HepG2 (cell line): ENCODE results near the gene MCAM. TPM values are rescaled to one million over a fixed set of nuclear protein-coding genes. Genes with fewer than 3 reads are reported as not detected.
A peak's percentile ranks its signal among the peaks of the same experiment; 100 is the strongest.

Experiments used
- ATAC-seq: fragments of 200-7000 bp; cut with Tn5 transposase; 3 replicates; pipeline ENCODE4 v1.9.1; 2020; ENCODE audit warnings: mild to moderate bottlenecking, moderate library complexity
- BruUV-seq: library from RNA; stranded (reverse); fragments of 400-500 nt; replicated peaks from 2 replicates; lab custom pipeline; 2021; lab: Mats Ljungman, UMichigan
- CTCF ChIA-PET: fragments of 300-600 bp; formaldehyde crosslinking; extraction: SDS; loops from one replicate; lab custom pipeline; 2021; ENCODE audit warnings: low total read pairs, inconsistent platforms, low intra/inter-chr PET ratio; lab: Yijun Ruan, JAX
- POLR2A ChIA-PET: fragments of 350-600 bp; sonication (Branson Sonifier 250); formaldehyde crosslinking; loops from one replicate; lab custom pipeline; 2020; ENCODE audit warnings: antibody characterized with exemption, inconsistent platforms; lab: Yijun Ruan, JAX
- DNase-seq: peaks from one replicate; pipeline ENCODE4 v3.0.0-alpha.2; 2015; ENCODE audit warnings: low spot score
- FAIRE-seq: peaks from 3 replicates; lab custom pipeline; 2011; peaks lifted over from hg19 to GRCh38; lab: Jason Lieb, UNC
- H2AFZ ChIP-seq: one replicate; pipeline ENCODE4 v1.6.1; 2011; ENCODE audit warnings: low read length, inconsistent platforms
- H3K27ac ChIP-seq: fragments of 300-600 bp; 3 replicates; pipeline ENCODE4 v1.8.0; 2011; ENCODE audit warnings: mixed run types, mild to moderate bottlenecking, mixed read lengths, low read length, inconsistent platforms; ENCODE audit not compliant: insufficient read depth; ENCODE audit errors: extremely low read length
- H3K27me3 ChIP-seq, 2 experiments: fragments of 200-600 bp in 1 of 2; 2 replicates in 1 of 2; 3 replicates in 1 of 2; pipeline versions ENCODE4 v1.6.0 to v1.8.0; 2011; ENCODE audit warnings: low read length in 2 of 2, mild to moderate bottlenecking in 2 of 2, moderate library complexity in 2 of 2, inconsistent platforms in 1 of 2; ENCODE audit not compliant: insufficient read depth in 2 of 2, control insufficient read depth in 1 of 2
- H3K36me3 ChIP-seq, 2 experiments: fragments of 200-600 bp in 1 of 2; replicated peaks in 1 of 2; 2 replicates in 1 of 2; 3 replicates in 1 of 2; pipeline versions ENCODE4 v1.5.1 to v1.8.0; 2011; ENCODE audit warnings: low read length in 2 of 2, inconsistent platforms in 1 of 2; ENCODE audit not compliant: insufficient read depth in 2 of 2, control insufficient read depth in 1 of 2
- H3K4me1 ChIP-seq: 2 replicates; pipeline ENCODE4 v1.5.1; 2012; ENCODE audit warnings: low read length, inconsistent platforms; ENCODE audit not compliant: insufficient read depth
- H3K4me2 ChIP-seq: 2 replicates; pipeline ENCODE4 v1.6.0; 2011; ENCODE audit warnings: low read depth, low read length, inconsistent platforms
- H3K4me3 ChIP-seq, 3 experiments: fragments of 200-600 bp in 1 of 3; sonication (generic), shearing (Covaris generic) in 1 of 3; replicated peaks in 1 of 3; 2 replicates each; pipeline ENCODE4 v1.5.1; 2011 to 2016; ENCODE audit warnings: low read length in 3 of 3, inconsistent platforms in 2 of 3, low read depth in 2 of 3, mild to moderate bottlenecking in 2 of 3, control low read depth in 1 of 3, mixed read lengths in 1 of 3; ENCODE audit not compliant: insufficient read depth in 1 of 3
- H3K79me2 ChIP-seq: one replicate; pipeline ENCODE4 v1.6.1; 2011; ENCODE audit warnings: low read length, inconsistent platforms; ENCODE audit not compliant: insufficient read depth
- H3K9ac ChIP-seq: 2 replicates; pipeline ENCODE4 v1.6.0; 2011; ENCODE audit warnings: mild to moderate bottlenecking, low read depth, low read length, inconsistent platforms; ENCODE audit not compliant: insufficient read depth
- H3K9me3 ChIP-seq: 2 replicates; pipeline ENCODE4 v1.5.1; 2012; ENCODE audit warnings: mild to moderate bottlenecking, low read length
- H4K20me1 ChIP-seq: 2 replicates; pipeline ENCODE4 v1.6.0; 2011; ENCODE audit warnings: inconsistent platforms, mild to moderate bottlenecking, low read length, moderate library complexity; ENCODE audit not compliant: insufficient read depth
- HNRNPH1 ChIP-seq: fragments of 200-400 bp; formaldehyde crosslinking; optimal IDR thresholded peaks from 2 replicates; pipeline ENCODE3; 2017; ENCODE audit warnings: mild to moderate bottlenecking, low read depth, low read length
- ISX ChIP-seq: sonication (generic); formaldehyde crosslinking; conservative IDR thresholded peaks from 2 replicates; pipeline ENCODE4 v1.5.0; 2020; ENCODE audit warnings: missing genetic modification reagents
- KLF12 ChIP-seq: sonication (generic); formaldehyde crosslinking; IDR thresholded peaks from 2 replicates; pipeline ENCODE4 v1.4.0; 2020; ENCODE audit warnings: missing genetic modification reagents, borderline replicate concordance
- MXD3 ChIP-seq: IDR thresholded peaks from 2 replicates; pipeline ENCODE4 v1.6.1; 2016; ENCODE audit warnings: mild to moderate bottlenecking, missing biosample characterization, missing genetic modification reagents
- RARA ChIP-seq: IDR thresholded peaks from 2 replicates; pipeline ENCODE4 v1.6.1; 2016; ENCODE audit warnings: missing genetic modification reagents, missing compliant biosample characterization
- SALL1 ChIP-seq: sonication (generic); formaldehyde crosslinking; IDR thresholded peaks from 2 replicates; pipeline ENCODE4 v1.8.0; 2022; ENCODE audit warnings: mild to moderate bottlenecking, missing genetic modification reagents
- ZFX ChIP-seq: sonication (generic); formaldehyde crosslinking; IDR thresholded peaks from 2 replicates; pipeline ENCODE4 v1.4.0; 2020; ENCODE audit warnings: mild to moderate bottlenecking, low read depth, missing genetic modification reagents, moderate library complexity
- ZKSCAN1 ChIP-seq: fragments of 150-350 bp; IDR thresholded peaks from 2 replicates; pipeline ENCODE4 v1.6.1; 2014; ENCODE audit warnings: low read length
- WGBS: methylation state at CpG from one replicate; pipeline ENCODE4 v1.1.6; 2017; ENCODE audit warnings: low lambda C conversion rate; 5-methylcytosine and 5-hydroxymethylcytosine counted together
- in situ Hi-C: cut with HindIII; loops from 2 replicates; pipeline ENCODE4 v1.10.0; 2017; ENCODE audit warnings: low pct_unique_long_range_greater_than_20kb; ENCODE audit not compliant: extremely low pct_ligation_motif_present
- intact Hi-C: fragments of 100-400 bp; cut with micrococcal nuclease; formaldehyde crosslinking; loops from one replicate; pipeline ENCODE4 v1.10.0; 2022; ENCODE audit not compliant: unreplicated experiment
- polyA plus RNA-seq, 8 experiments: library from polyadenylated mRNA; depleted of rRNA in 3 of 8; stranded (reverse) in 7 of 8; unstranded in 1 of 8; fragments of >200 nt; fragmentation: Illumina TruSeq in 4 of 8; extraction: Trizol in 4 of 8; gene quantifications; 2 replicates each; pipeline versions ENCODE4 v1.2.1 to v1.2.3, GENCODE V29; 2011 to 2016; ENCODE audit warnings: low read depth in 4 of 8, missing spikeins in 1 of 8, mixed read lengths in 1 of 8; ENCODE audit not compliant: insufficient read depth in 1 of 8
- total RNA-seq, 5 experiments: library from RNA; depleted of rRNA; stranded (reverse); fragments of >200 nt; fragmentation: Illumina TruSeq; extraction: Trizol; gene quantifications; 2 replicates each; pipeline ENCODE4 v1.2.3, GENCODE V29; 2016; ENCODE audit warnings: low read depth in 1 of 5
- TF ChIP-seq, protein P1 (sequence below): sonication (generic); formaldehyde crosslinking; IDR thresholded peaks from 2 replicates; pipeline ENCODE4 v1.4.0; 2020; ENCODE audit warnings: missing genetic modification reagents

MCAM gene
- total and polyA plus RNA-seq, 2 of the 13 experiments (the other 11 are each of a cell fraction or from before 2014, with no cell fraction given), result 12.1 to 15.2 TPM

GRCh38 chr11:119347940-119348605, 31.1 kb upstream of the MCAM start:
- in situ Hi-C loops, result no loop called here
- TF ChIP-seq ZFX (no peak), SALL1 (CRISPR knock-in tag) (no peak), HNRNPH1 (no peak), KLF12 (CRISPR knock-in tag) (no peak), RARA (CRISPR knock-in tag) (no peak), ISX (CRISPR knock-in tag) (no peak), MXD3 (CRISPR knock-in tag) (no peak), ZKSCAN1 (peak; percentile 51; the same call in 1 of the 2 replicates)
- TF ChIP-seq, protein P1, sequence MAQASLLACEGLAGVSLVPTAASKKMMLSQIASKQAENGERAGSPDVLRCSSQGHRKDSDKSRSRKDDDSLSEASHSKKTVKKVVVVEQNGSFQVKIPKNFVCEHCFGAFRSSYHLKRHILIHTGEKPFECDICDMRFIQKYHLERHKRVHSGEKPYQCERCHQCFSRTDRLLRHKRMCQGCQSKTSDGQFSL, result no peak
- TF ChIP-seq, all 625 proteins: peak for 1
- Histone ChIP-seq H3K27me3 (peaks cover 2 to 35% of the 10 kb centered on the region in 2 experiments; a peak in 4 of 5 replicates), H3K79me2 (no peaks in the 10 kb centered on the region), H3K4me3 (no peak overlapping the region), H3K4me2 (peak overlapping the region; percentile 8; the same call in 1 of the 2 replicates), H3K27ac (no peak overlapping the region), H4K20me1 (no peaks in the 10 kb centered on the region), H3K4me1 (peaks cover 42% of the 10 kb centered on the region), H2AFZ (no peak overlapping the region), H3K9me3 (no peaks in the 10 kb centered on the region), H3K36me3 (no peaks in the 10 kb centered on the region), H3K9ac (no peak overlapping the region)
- BruUV-seq, result no TSS peak
- peak; percentile 22; the same call in 2 of the 3 replicates for ATAC-seq
- ChIA-PET CTCF (no interaction called here), POLR2A (interaction anchor here (0.8 to 2.1 kb wide), 4 partner anchors 10 to 26 kb away, joined by 3 to 13 read pairs (median 4); no protein-coding TSS in a partner anchor)
- no peak for FAIRE-seq
- no peak for DNase-seq
- intact Hi-C loops, result no loop called here
- WGBS, result 63% methylated on average over 11 of the region's 16 CpGs
